ENCODE data around the gene NRIP1.
"Not testable (repeated sequence)": the region's sequence is repeated elsewhere in the genome, so short reads cannot be mapped to it uniquely, and the experiment has no call there.

NRIP1 gene

GRCh38 chr21:14968821-14969220 is 96.0 kb downstream of the NRIP1 start:
- no peak for DNase-seq

GRCh38 chr21:14968029-14968428 is 96.8 kb downstream of the NRIP1 start:
- DNase-seq, result no peak

GRCh38 chr21:14964621-14965020 is 100.2 kb downstream of the NRIP1 start:
- DNase-seq, result no peak

- no peak for DNase-seq
These were observed 102.6 kb downstream of the NRIP1 start for GRCh38 chr21:14962217-14962616.

GRCh38 chr21:14961502-14961901 is 103.3 kb downstream of the NRIP1 start:
- DNase-seq, result no peak

GRCh38 chr21:14959343-14959742 is 105.5 kb downstream of the NRIP1 start:
- no peak for DNase-seq

- no peak for DNase-seq
These were observed 107.0 kb downstream of the NRIP1 start for GRCh38 chr21:14957836-14958235.

- DNase-seq, result no peak
These were observed 108.0 kb downstream of the NRIP1 start for GRCh38 chr21:14956807-14957206.

- no peak for DNase-seq
These were observed 108.8 kb downstream of the NRIP1 start for GRCh38 chr21:14955936-14956520.

- DNase-seq, result no peak
These were observed 111.9 kb downstream of the NRIP1 start for GRCh38 chr21:14952916-14953315.

GRCh38 chr21:14949603-14950002 is 115.2 kb downstream of the NRIP1 start:
- DNase-seq, result no peak

- no peak for DNase-seq
These were observed 117.1 kb downstream of the NRIP1 start for GRCh38 chr21:14947613-14948160.

GRCh38 chr21:14945176-14945575 is 119.6 kb downstream of the NRIP1 start:
- no peak for DNase-seq

- no peak for DNase-seq
These were observed 121.2 kb downstream of the NRIP1 start for GRCh38 chr21:14943616-14944015.

- no peak for DNase-seq
These were observed 121.9 kb downstream of the NRIP1 start for GRCh38 chr21:14942801-14943490.

- not testable (repeated sequence) for DNase-seq
These were observed 137.5 kb downstream of the NRIP1 start for GRCh38 chr21:14927324-14927723.

- no peak for DNase-seq
These were observed 138.6 kb downstream of the NRIP1 start for GRCh38 chr21:14926186-14926585.

GRCh38 chr21:14923468-14923867 is 141.3 kb downstream of the NRIP1 start:
- no peak for DNase-seq

- no peak for DNase-seq
These were observed 141.8 kb downstream of the NRIP1 start for GRCh38 chr21:14922980-14923379.

GRCh38 chr21:14918527-14918926 is 146.3 kb downstream of the NRIP1 start:
- DNase-seq, result no peak

GRCh38 chr21:14917762-14918161 is 147.0 kb downstream of the NRIP1 start:
- DNase-seq, result no peak

GRCh38 chr21:14916676-14917141 is 148.1 kb downstream of the NRIP1 start:
- no peak for DNase-seq

- DNase-seq, result no peak
These were observed 151.2 kb downstream of the NRIP1 start for GRCh38 chr21:14913638-14914037.

- DNase-seq, result no peak
These were observed 153.4 kb downstream of the NRIP1 start for GRCh38 chr21:14911351-14911750.
